HepG2 (cell line): ENCODE data around the gene LYPD3. TPM values are rescaled to one million over a fixed set of nuclear protein-coding genes. Genes with fewer than 3 reads are reported as not detected.

ENCODE experiments used
- ATAC-seq: fragments of 200-7000 bp; cut with Tn5 transposase; 3 replicates; pipeline ENCODE4 v1.9.1; 2020; ENCODE audit warnings: mild to moderate bottlenecking, moderate library complexity
- BruUV-seq: library from RNA; stranded (reverse); fragments of 400-500 nt; replicated peaks from 2 replicates; lab custom pipeline; 2021; lab: Mats Ljungman, UMichigan
- CTCF ChIA-PET: fragments of 300-600 bp; formaldehyde crosslinking; extraction: SDS; loops from one replicate; lab custom pipeline; 2021; ENCODE audit warnings: low total read pairs, inconsistent platforms, low intra/inter-chr PET ratio; lab: Yijun Ruan, JAX
- POLR2A ChIA-PET: fragments of 350-600 bp; sonication (Branson Sonifier 250); formaldehyde crosslinking; loops from one replicate; lab custom pipeline; 2020; ENCODE audit warnings: antibody characterized with exemption, inconsistent platforms; lab: Yijun Ruan, JAX
- DNase-seq: peaks from one replicate; pipeline ENCODE4 v3.0.0-alpha.2; 2015; ENCODE audit warnings: low spot score
- FAIRE-seq: peaks from 3 replicates; lab custom pipeline; 2011; peaks lifted over from hg19 to GRCh38; lab: Jason Lieb, UNC
- H2AFZ ChIP-seq: one replicate; pipeline ENCODE4 v1.6.1; 2011; ENCODE audit warnings: low read length, inconsistent platforms
- H3K27ac ChIP-seq: fragments of 300-600 bp; 3 replicates; pipeline ENCODE4 v1.8.0; 2011; ENCODE audit warnings: mixed run types, mild to moderate bottlenecking, mixed read lengths, low read length, inconsistent platforms; ENCODE audit not compliant: insufficient read depth; ENCODE audit errors: extremely low read length
- H3K27me3 ChIP-seq, 2 experiments: fragments of 200-600 bp in 1 of 2; 2 replicates in 1 of 2; 3 replicates in 1 of 2; pipeline versions ENCODE4 v1.6.0 to v1.8.0; 2011; ENCODE audit warnings: low read length in 2 of 2, mild to moderate bottlenecking in 2 of 2, moderate library complexity in 2 of 2, inconsistent platforms in 1 of 2; ENCODE audit not compliant: insufficient read depth in 2 of 2, control insufficient read depth in 1 of 2
- H3K36me3 ChIP-seq, 2 experiments: fragments of 200-600 bp in 1 of 2; replicated peaks in 1 of 2; 2 replicates in 1 of 2; 3 replicates in 1 of 2; pipeline versions ENCODE4 v1.5.1 to v1.8.0; 2011; ENCODE audit warnings: low read length in 2 of 2, inconsistent platforms in 1 of 2; ENCODE audit not compliant: insufficient read depth in 2 of 2, control insufficient read depth in 1 of 2
- H3K4me1 ChIP-seq: 2 replicates; pipeline ENCODE4 v1.5.1; 2012; ENCODE audit warnings: low read length, inconsistent platforms; ENCODE audit not compliant: insufficient read depth
- H3K4me2 ChIP-seq: 2 replicates; pipeline ENCODE4 v1.6.0; 2011; ENCODE audit warnings: low read depth, low read length, inconsistent platforms
- H3K4me3 ChIP-seq, 3 experiments: fragments of 200-600 bp in 1 of 3; sonication (generic), shearing (Covaris generic) in 1 of 3; replicated peaks in 1 of 3; 2 replicates each; pipeline ENCODE4 v1.5.1; 2011 to 2016; ENCODE audit warnings: low read length in 3 of 3, inconsistent platforms in 2 of 3, low read depth in 2 of 3, mild to moderate bottlenecking in 2 of 3, control low read depth in 1 of 3, mixed read lengths in 1 of 3; ENCODE audit not compliant: insufficient read depth in 1 of 3
- H3K79me2 ChIP-seq: one replicate; pipeline ENCODE4 v1.6.1; 2011; ENCODE audit warnings: low read length, inconsistent platforms; ENCODE audit not compliant: insufficient read depth
- H3K9ac ChIP-seq: 2 replicates; pipeline ENCODE4 v1.6.0; 2011; ENCODE audit warnings: mild to moderate bottlenecking, low read depth, low read length, inconsistent platforms; ENCODE audit not compliant: insufficient read depth
- H3K9me3 ChIP-seq: 2 replicates; pipeline ENCODE4 v1.5.1; 2012; ENCODE audit warnings: mild to moderate bottlenecking, low read length
- H4K20me1 ChIP-seq: 2 replicates; pipeline ENCODE4 v1.6.0; 2011; ENCODE audit warnings: inconsistent platforms, mild to moderate bottlenecking, low read length, moderate library complexity; ENCODE audit not compliant: insufficient read depth
- FOXC1 ChIP-seq: sonication (generic); formaldehyde crosslinking; IDR thresholded peaks from 2 replicates; pipeline ENCODE4 v1.8.0; 2022; ENCODE audit warnings: mild to moderate bottlenecking, missing genetic modification reagents, borderline replicate concordance
- HMG20A ChIP-seq: IDR thresholded peaks from 2 replicates; pipeline ENCODE4 v1.6.1; 2016; ENCODE audit warnings: borderline replicate concordance
- HMGXB4 ChIP-seq, 2 experiments: sonication (generic) in 1 of 2; formaldehyde crosslinking in 1 of 2; IDR thresholded peaks; 2 replicates each; pipeline versions ENCODE4 v1.4.0 to v1.6.1; 2018 to 2020; ENCODE audit warnings: missing genetic modification reagents in 2 of 2, borderline replicate concordance in 1 of 2, low read depth in 1 of 2, mild to moderate bottlenecking in 1 of 2, missing biosample characterization in 1 of 2
- IRF9 ChIP-seq: sonication (generic); formaldehyde crosslinking; IDR thresholded peaks from 2 replicates; pipeline ENCODE4 v1.8.0; 2022; ENCODE audit warnings: missing genetic modification reagents, mild to moderate bottlenecking, borderline replicate concordance
- LBX2 ChIP-seq: sonication (generic); formaldehyde crosslinking; IDR thresholded peaks from 2 replicates; pipeline ENCODE4 v1.5.0; 2020; ENCODE audit warnings: missing genetic modification reagents, mild to moderate bottlenecking, borderline replicate concordance
- MTF2 ChIP-seq: sonication (generic); formaldehyde crosslinking; IDR thresholded peaks from 2 replicates; pipeline ENCODE4 v1.5.0; 2020; ENCODE audit warnings: missing genetic modification reagents, borderline replicate concordance
- NFIC ChIP-seq: IDR thresholded peaks from 2 replicates; pipeline ENCODE4 v1.6.1; 2012; ENCODE audit warnings: mild to moderate bottlenecking, low read length, inconsistent platforms
- PAF1 ChIP-seq: IDR thresholded peaks from 2 replicates; pipeline ENCODE4 v1.6.1; 2016; ENCODE audit warnings: missing genetic modification reagents, missing compliant biosample characterization
- SALL2 ChIP-seq: sonication (generic); formaldehyde crosslinking; IDR thresholded peaks from 2 replicates; pipeline ENCODE4 v1.8.1; 2023; ENCODE audit warnings: mild to moderate bottlenecking, missing genetic modification reagents, inconsistent platforms
- SETDB1 ChIP-seq: sonication (generic); formaldehyde crosslinking; IDR thresholded peaks from 2 replicates; pipeline ENCODE4 v1.5.1; 2020; ENCODE audit warnings: missing genetic modification reagents, mild to moderate bottlenecking, borderline replicate concordance
- SOX6 ChIP-seq, 2 experiments: fragments of 450-650 bp in 1 of 2; sonication (generic) in 1 of 2; formaldehyde crosslinking in 1 of 2; IDR thresholded peaks; 2 replicates each; pipeline versions ENCODE4 v1.4.0 to v1.6.1; 2017 to 2020; ENCODE audit warnings: antibody characterized with exemption in 1 of 2, mild to moderate bottlenecking in 1 of 2, missing genetic modification reagents in 1 of 2
- TAF1 ChIP-seq: sonication (generic); formaldehyde crosslinking; IDR thresholded peaks from 2 replicates; pipeline ENCODE4 v1.4.0; 2020; ENCODE audit warnings: missing genetic modification reagents
- TGIF2 ChIP-seq: IDR thresholded peaks from 2 replicates; pipeline ENCODE4 v1.6.1; 2016; ENCODE audit warnings: control low read depth, missing compliant biosample characterization
- XRCC5 ChIP-seq: fragments of 200-400 bp; formaldehyde crosslinking; optimal IDR thresholded peaks from 2 replicates; pipeline ENCODE3; 2017; ENCODE audit warnings: mild to moderate bottlenecking, low read length
- ZFP1 ChIP-seq: IDR thresholded peaks from 2 replicates; pipeline ENCODE4 v1.6.1; 2016
- ZFP36L1 ChIP-seq: sonication (generic); formaldehyde crosslinking; IDR thresholded peaks from 2 replicates; pipeline ENCODE4 v1.8.0; 2022; ENCODE audit warnings: mild to moderate bottlenecking, missing genetic modification reagents, moderate library complexity
- ZFY ChIP-seq: sonication (generic); formaldehyde crosslinking; IDR thresholded peaks from 2 replicates; pipeline ENCODE4 v1.4.0; 2020; ENCODE audit warnings: missing genetic modification reagents
- ZNF335 ChIP-seq: sonication (generic); formaldehyde crosslinking; IDR thresholded peaks from 2 replicates; pipeline ENCODE4 v1.4.0; 2020; ENCODE audit warnings: missing genetic modification reagents
- ZNF430 ChIP-seq: sonication (generic); formaldehyde crosslinking; IDR thresholded peaks from 2 replicates; pipeline ENCODE4 v1.9.0; 2021; ENCODE audit warnings: mild to moderate bottlenecking, missing genetic modification reagents
- ZNF619 ChIP-seq: sonication (generic); formaldehyde crosslinking; IDR thresholded peaks from 2 replicates; pipeline ENCODE4 v1.4.0; 2020; ENCODE audit warnings: mild to moderate bottlenecking, missing genetic modification reagents
- ZNF776 ChIP-seq: sonication (generic); formaldehyde crosslinking; IDR thresholded peaks from 2 replicates; pipeline ENCODE4 v1.4.0; 2020; ENCODE audit warnings: mild to moderate bottlenecking, missing genetic modification reagents
- ZSCAN21 ChIP-seq: sonication (generic); formaldehyde crosslinking; IDR thresholded peaks from 2 replicates; pipeline ENCODE4 v1.8.0; 2022; ENCODE audit warnings: mild to moderate bottlenecking, missing genetic modification reagents, moderate library complexity, borderline replicate concordance
- ZSCAN31 ChIP-seq: sonication (generic); formaldehyde crosslinking; IDR thresholded peaks from 2 replicates; pipeline ENCODE4 v1.5.0; 2020; ENCODE audit warnings: low read depth, mild to moderate bottlenecking, missing genetic modification reagents
- WGBS: methylation state at CpG from one replicate; pipeline ENCODE4 v1.1.6; 2017; ENCODE audit warnings: low lambda C conversion rate; 5-methylcytosine and 5-hydroxymethylcytosine counted together
- in situ Hi-C: cut with HindIII; loops from 2 replicates; pipeline ENCODE4 v1.10.0; 2017; ENCODE audit warnings: low pct_unique_long_range_greater_than_20kb; ENCODE audit not compliant: extremely low pct_ligation_motif_present
- intact Hi-C: fragments of 100-400 bp; cut with micrococcal nuclease; formaldehyde crosslinking; loops from one replicate; pipeline ENCODE4 v1.10.0; 2022; ENCODE audit not compliant: unreplicated experiment
- polyA plus RNA-seq, 8 experiments: library from polyadenylated mRNA; depleted of rRNA in 3 of 8; stranded (reverse) in 7 of 8; unstranded in 1 of 8; fragments of >200 nt; fragmentation: Illumina TruSeq in 4 of 8; extraction: Trizol in 4 of 8; gene quantifications; 2 replicates each; pipeline versions ENCODE4 v1.2.1 to v1.2.3, GENCODE V29; 2011 to 2016; ENCODE audit warnings: low read depth in 4 of 8, missing spikeins in 1 of 8, mixed read lengths in 1 of 8; ENCODE audit not compliant: insufficient read depth in 1 of 8
- total RNA-seq, 5 experiments: library from RNA; depleted of rRNA; stranded (reverse); fragments of >200 nt; fragmentation: Illumina TruSeq; extraction: Trizol; gene quantifications; 2 replicates each; pipeline ENCODE4 v1.2.3, GENCODE V29; 2016; ENCODE audit warnings: low read depth in 1 of 5

Gene LYPD3
- total and polyA plus RNA-seq, 2 of the 13 experiments (the other 11 are each of a cell fraction or from before 2014, with no cell fraction given) = 0.51 to 1.5 TPM

- Histone ChIP-seq H2AFZ (peak overlapping the region; percentile 88), H3K4me3 (peak overlapping the region; percentile 70 to 84 (median 73)), H3K36me3 (no peaks in the 10 kb centered on the region), H3K9me3 (no peaks in the 10 kb centered on the region), H3K9ac (peak overlapping the region; percentile 53), H4K20me1 (no peaks in the 10 kb centered on the region), H3K4me2 (peak overlapping the region; percentile 99), H3K4me1 (peaks cover 59% of the 10 kb centered on the region), H3K27me3 (no peaks in the 10 kb centered on the region), H3K27ac (peak overlapping the region; percentile 64), H3K79me2 (no peaks in the 10 kb centered on the region)
- no TSS peak for BruUV-seq
- CTCF ChIA-PET = no interaction called here
- intact Hi-C loops (no loop called here), in situ Hi-C loops (no loop called here)
- WGBS = 3% methylated on average over 8 of the region's 33 CpGs
- no peak for FAIRE-seq
- no peak for DNase-seq
- POLR2A ChIA-PET = interaction anchor here (1.0 to 2.6 kb wide), 8 partner anchors 9 to 204 kb away, joined by 4 to 47 read pairs (median 8); partner anchors contain the start of gene PHLDB3
- peak; percentile 65 for ATAC-seq
- no peak for TF ChIP-seq HMG20A (CRISPR knock-in tag)
- no peak for TF ChIP-seq PAF1 (CRISPR knock-in tag)
- no peak for TF ChIP-seq IRF9
- TF ChIP-seq MTF2 (CRISPR knock-in tag) = 0 out of 2 replicates have a peak, but pooled peaks have one; percentile 11
- no peak for TF ChIP-seq SOX6 (IDR thresholded peaks at IDR 0.05)
- TF ChIP-seq SOX6 (CRISPR knock-in tag; IDR thresholded peaks at IDR 0.05) = no peak
- no peak for TF ChIP-seq LBX2 (CRISPR knock-in tag)
- TF ChIP-seq ZNF335 (CRISPR knock-in tag) = no peak
- no peak for TF ChIP-seq NFIC
- TF ChIP-seq ZFP36L1 = no peak
- no peak for TF ChIP-seq TAF1 (CRISPR knock-in tag)
- TF ChIP-seq ZSCAN31 = no peak
- TF ChIP-seq SALL2 (CRISPR knock-in tag) = no peak; the same call in 1 of the 2 replicates
- TF ChIP-seq ZFY (CRISPR knock-in tag) = 0 out of 2 replicates have a peak, but pooled peaks have one; percentile 12
- no peak for TF ChIP-seq XRCC5
- 0 out of 2 replicates have a peak, but pooled peaks have one; percentile 37 for TF ChIP-seq ZNF776 (CRISPR knock-in tag)
- TF ChIP-seq TGIF2 = no peak
- 0 out of 4 replicates have a peak, but pooled peaks of 1 of the 2 experiments have one; percentile 0 for TF ChIP-seq HMGXB4 (CRISPR knock-in tag; IDR thresholded peaks at IDR 0.05; ENCODE audit: borderline replicate concordance in 1 of 2, low read depth in 1 of 2)
- TF ChIP-seq ZFP1 (CRISPR knock-in tag) = no peak
- no peak for TF ChIP-seq ZSCAN21 (CRISPR knock-in tag)
- TF ChIP-seq ZNF619 = no peak
- TF ChIP-seq FOXC1 (CRISPR knock-in tag) = 0 out of 2 replicates have a peak, but pooled peaks have one; percentile 37
- no peak for TF ChIP-seq SETDB1 (CRISPR knock-in tag)
- TF ChIP-seq ZNF430 (CRISPR knock-in tag) = no peak
Observed at GRCh38 chr19:43464134-43464775, 1.2 kb downstream of the LYPD3 start.
